ENCODE results near the gene TSC22D1.

The TSC22D1 gene

GRCh38 chr13:44577236-44578066 lies 1.3 kb upstream of the TSC22D1 start:
- no peak for TF ChIP-seq CTCF (IDR thresholded peaks at IDR 0.05)

GRCh38 chr13:44576351-44577235 lies 463 bp upstream of the TSC22D1 start:
- TF ChIP-seq CTCF (IDR thresholded peaks at IDR 0.05): no peak

- no peak for TF ChIP-seq CTCF (IDR thresholded peaks at IDR 0.05)
Measured at GRCh38 chr13:44575035-44575434, 1.1 kb downstream of the TSC22D1 start.

GRCh38 chr13:44574466-44574855 lies 1.7 kb downstream of the TSC22D1 start:
- TF ChIP-seq CTCF (IDR thresholded peaks at IDR 0.05): no peak

- no peak for TF ChIP-seq CTCF (IDR thresholded peaks at IDR 0.05)
Measured at GRCh38 chr13:44573790-44574465, 2.2 kb downstream of the TSC22D1 start.

GRCh38 chr13:44573071-44573470 lies 3.1 kb downstream of the TSC22D1 start:
- TF ChIP-seq CTCF (IDR thresholded peaks at IDR 0.05): no peak

GRCh38 chr13:44566601-44567000 lies 9.5 kb downstream of the TSC22D1 start:
- TF ChIP-seq CTCF (IDR thresholded peaks at IDR 0.05): no peak
